HG03565 (cell line): ENCODE results near the gene ATP8A2.

Experiments
- ATAC-seq: cut with Tn5 transposase; IDR thresholded peaks from one replicate; pipeline ENCODE4 v1.9.1; 2021; ENCODE audit warnings: mild to moderate bottlenecking, moderate library complexity; ENCODE audit not compliant: unreplicated experiment

ATP8A2 gene

DNA sequence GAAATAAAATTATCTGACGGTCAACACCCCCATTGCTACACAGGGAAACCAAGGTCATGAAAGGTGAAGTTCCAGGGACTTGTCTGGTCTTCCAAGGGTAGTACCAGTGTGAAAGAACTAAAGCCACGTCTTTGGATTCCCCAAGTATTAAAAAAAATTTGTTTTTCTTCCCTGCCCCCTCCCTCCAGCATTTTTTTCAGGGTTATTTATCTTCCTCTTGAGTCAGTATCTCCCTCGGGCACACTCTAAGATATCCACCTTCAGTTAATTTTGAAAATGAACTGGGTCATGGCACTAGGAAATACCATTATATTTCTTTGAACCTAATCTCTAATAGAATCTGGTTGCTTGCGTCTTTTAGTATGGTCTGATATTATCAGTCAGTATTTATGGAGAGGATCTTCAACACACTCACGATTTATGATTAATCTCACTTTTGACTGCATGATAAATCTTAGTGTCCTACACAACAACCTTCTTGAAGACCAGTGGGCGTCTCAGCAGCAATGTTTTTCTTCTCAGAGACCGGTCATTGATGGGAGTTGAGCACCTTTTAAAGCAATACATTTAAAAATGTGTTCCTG, 9.1 kb downstream of the ATP8A2 start:
- no peak for ATAC-seq

DNA sequence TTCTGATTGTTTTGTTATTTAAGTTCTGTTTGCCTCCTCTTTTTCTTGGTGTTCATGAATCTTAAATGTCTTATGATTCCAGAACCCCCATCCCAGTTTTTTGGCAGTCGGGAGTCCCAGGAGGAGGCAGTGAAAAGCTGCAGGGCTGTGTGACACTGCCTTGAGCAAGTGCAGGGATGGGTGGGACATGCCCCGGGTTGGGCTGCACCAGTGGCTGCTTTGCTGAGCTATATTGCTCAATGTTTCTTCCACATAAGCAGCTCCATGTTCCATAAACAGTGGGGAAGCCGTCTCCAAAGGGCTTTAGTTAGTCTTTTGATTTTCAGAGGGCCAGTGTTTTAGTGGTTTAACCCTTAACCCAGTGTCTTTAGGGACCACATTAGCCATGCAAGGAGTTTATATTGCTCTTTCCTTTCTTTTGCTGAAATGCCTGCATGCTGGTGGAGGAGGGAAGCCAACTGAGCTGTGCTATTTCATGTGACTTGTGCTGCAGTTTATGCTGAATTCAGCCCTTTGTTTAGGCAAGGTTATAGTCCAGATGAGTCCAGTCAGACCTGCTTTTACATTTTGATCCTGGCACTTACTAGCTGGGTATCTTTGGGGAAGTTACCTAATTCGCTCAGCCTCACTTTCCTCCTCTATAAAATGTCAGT, 13.1 kb downstream of the ATP8A2 start:
- no peak for ATAC-seq

DNA sequence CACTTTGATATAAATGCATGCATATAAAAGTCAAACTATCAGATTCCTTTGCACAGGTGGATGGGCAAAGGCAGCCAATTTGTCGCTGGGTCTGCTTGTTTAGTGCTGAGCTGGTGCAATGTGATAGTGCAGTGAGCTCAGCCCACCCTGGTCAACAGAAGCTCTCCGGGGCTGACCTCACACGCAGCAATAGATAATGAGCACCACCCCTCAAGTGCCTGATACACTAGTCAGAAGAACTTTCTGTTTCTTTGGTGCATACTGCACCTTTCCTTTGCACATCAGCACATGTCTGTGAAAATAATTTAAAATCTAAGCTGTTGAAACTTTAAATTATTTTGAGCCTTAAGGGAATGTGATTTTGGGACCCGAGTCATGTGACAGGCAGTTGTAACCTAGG, 20.2 kb downstream of the ATP8A2 start:
- no peak for ATAC-seq

DNA sequence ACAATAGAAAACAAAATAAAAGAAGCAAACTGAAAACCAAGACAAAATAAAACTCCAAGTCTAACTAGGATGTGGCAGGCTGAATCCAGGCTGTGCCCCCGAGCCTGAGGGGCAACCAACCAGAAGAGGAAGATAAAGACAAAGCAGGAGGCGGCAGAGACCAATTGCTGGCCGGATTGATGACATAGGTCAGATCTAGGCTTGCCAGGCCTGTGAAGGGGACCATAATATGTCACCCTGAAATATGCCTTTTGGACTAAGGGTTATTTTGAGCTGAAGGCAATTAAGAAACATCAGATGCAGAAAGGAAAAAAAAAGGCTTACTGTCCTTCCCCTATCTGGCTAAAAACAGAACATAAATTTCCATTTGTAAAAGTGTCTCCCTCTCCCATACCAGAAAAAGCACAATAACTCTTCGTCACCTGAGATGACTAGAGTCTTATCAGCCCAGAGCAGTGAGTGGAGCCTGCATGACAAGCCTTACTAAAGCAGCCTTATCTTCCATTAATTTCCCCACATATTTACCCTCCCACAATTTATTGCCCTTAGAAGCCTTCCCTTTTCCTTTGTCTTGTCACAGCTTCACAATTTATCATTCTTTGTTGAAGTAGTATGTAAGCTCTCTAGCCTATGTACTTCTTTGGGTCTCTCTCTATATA, 22.8 kb downstream of the ATP8A2 start:
- ATAC-seq, result no peak

GRCh38 chr13:25397763-25398162, 26.0 kb downstream of the ATP8A2 start:
- no peak for ATAC-seq

DNA sequence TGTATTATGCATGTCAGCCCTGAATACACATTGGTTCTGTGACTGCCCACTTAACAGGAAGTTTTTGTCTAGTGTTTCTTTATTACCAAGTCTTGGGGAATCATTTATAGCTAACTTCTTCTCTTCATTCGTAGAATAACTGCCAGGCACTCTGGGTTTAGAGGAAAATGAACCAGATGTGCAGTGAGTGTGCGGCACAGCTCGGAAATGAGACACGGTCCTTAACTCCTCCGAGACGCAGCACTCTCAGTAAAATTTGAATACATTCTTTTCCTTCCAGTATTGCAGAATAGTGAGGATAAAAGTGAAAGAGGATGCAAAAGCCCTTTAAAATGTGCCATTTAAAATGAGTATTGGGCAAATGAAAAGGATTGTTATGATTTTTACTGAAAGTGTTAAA, 29.2 kb downstream of the ATP8A2 start:
- no peak for ATAC-seq

- no peak for ATAC-seq
Observed at GRCh38 chr13:25401958-25402357, 30.2 kb downstream of the ATP8A2 start.

- no peak for ATAC-seq
Observed at GRCh38 chr13:25406377-25406776, 34.6 kb downstream of the ATP8A2 start.

DNA sequence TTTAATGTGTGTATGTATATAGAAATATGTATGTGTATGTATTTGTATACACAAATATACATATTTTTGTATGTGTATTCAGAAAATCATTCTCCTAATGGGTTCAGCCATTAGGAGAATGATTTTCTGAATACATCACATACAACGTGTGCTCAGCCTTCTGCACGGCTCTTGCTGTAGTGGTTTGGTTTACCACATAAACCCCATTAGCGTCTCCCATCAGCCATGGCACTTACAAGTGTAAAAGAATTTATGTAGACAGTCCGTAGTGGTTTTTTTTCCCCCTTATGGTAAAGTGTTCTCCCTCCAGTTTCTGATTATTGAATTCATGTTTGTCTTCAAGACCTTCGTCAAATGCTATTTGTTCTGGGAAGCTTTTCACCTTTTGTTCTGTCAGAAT, 38.2 kb downstream of the ATP8A2 start:
- ATAC-seq, result no peak

- ATAC-seq, result no peak
Observed at GRCh38 chr13:25415241-25415640, 43.5 kb downstream of the ATP8A2 start.

GRCh38 chr13:25417535-25417934, 45.8 kb downstream of the ATP8A2 start:
- no peak for ATAC-seq

DNA sequence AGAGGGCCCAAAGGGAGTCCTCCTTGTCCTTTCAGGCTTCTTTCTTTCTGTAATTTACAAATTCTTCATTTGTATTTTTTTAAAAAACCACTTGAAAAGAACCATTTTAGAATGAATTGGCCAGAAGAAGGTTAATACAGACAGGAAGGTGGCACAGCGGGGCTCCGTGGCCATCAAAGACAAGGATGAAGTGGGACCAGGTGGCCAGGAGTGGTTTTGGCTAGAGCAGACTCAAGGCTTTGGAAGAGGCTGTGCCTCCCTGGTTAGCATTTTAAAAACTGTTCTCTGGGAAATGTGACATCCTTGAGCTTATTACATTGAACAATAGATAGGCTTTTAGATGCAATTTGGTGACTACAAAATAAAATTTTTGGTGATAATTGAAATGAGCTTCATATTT, 48.4 kb downstream of the ATP8A2 start:
- no peak for ATAC-seq

- no peak for ATAC-seq
Observed at GRCh38 chr13:25421612-25422011, 49.8 kb downstream of the ATP8A2 start.

DNA sequence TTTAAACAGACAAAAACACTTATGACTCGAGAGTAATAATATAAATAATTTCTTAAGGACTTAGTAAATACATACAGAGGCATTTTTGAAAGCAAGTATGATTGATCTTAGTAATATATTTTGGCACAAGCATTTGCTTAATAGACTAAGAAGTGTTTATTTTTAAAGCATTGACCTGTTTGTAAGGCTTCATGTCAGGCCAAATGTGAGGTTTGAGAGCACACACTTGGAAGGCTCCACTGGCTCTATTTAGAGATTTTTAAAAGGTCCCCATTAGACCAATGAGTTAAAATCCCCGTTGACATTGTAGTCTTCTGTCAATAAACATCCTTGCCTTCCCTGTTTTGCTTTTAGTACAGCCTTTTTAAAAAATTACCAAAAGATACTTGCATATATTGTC, 50.4 kb downstream of the ATP8A2 start:
- ATAC-seq, result no peak

DNA sequence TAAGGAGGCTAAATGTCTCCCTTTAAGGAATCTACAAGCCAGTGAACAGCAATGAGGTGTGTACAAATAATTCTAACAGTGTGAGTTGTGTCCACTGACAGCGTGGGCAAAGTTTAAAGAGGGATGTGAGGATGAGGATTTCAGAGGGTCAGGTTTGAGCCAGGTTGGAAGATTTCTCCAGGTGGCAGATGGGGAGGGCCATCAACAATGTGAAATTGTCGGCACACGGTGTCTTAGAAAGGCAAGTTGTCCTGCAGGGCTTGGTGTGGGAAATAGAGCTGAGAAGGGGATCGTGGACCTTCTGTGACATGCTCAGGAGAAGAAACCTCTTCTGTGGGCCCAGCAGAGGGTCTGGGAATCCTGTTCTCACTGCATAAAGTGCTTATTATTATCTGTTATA, 52.1 kb downstream of the ATP8A2 start:
- no peak for ATAC-seq

DNA sequence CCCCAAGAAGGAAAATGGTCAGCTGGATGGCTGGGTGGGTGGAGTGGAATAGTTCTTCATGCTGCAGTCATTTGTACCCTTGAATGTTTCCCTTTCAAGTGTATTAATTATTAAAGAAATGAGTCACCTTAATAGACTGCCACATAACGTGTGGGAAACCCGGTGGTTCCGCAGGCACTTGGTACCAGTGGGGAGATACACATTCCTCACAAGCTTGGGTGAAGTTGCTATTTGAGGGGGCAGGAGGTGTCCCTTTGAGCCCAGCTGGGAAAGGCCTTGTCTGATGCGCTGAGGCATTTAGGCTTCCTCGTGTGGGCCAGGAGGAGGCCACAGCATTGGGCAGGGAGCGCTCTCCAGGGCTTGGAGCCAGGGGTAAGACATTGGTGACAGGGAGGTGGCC, 57.7 kb downstream of the ATP8A2 start:
- ATAC-seq, result no peak

DNA sequence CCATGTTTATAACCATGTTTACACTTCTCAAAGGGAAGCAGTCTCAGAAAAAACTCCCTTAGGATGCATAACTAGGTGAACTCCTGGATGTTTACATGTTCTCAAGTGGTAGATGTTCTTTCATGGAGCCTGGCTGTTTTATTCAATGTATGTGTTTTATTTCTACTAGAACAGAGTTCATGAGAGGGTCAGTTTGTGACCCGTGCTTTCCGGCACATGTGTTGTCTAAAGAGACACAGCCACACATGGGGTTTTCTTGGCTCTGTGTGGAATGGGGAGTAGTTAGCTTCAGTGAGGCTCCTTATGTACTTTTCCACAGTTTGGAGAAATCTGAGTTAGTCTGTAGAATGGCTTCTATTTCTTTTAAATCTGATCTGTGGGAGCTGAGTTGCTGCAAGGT, 60.9 kb downstream of the ATP8A2 start:
- ATAC-seq, result no peak

GRCh38 chr13:25440061-25440460, 68.3 kb downstream of the ATP8A2 start:
- ATAC-seq, result no peak

GRCh38 chr13:25446261-25446660, 74.5 kb downstream of the ATP8A2 start:
- no peak for ATAC-seq

DNA sequence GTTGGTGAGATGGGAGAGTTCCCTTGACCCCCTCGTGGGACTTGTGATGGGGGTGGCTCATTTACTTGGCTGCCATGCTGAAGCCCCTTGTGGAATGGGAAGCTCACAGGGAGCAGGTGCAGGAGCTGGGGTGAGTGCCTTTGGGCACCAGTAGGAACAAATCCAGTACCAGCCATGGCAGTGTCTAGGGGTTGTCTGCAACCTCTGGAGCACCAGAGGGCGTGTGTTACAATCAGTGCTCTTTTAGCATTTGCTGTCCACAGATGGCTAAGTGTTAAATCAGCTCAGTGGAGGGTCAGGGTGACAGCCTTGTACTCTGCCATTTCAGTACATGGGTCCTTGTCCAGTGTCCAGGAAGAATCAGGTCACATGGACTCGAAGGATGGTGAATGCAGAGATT, 75.6 kb downstream of the ATP8A2 start:
- no peak for ATAC-seq

DNA sequence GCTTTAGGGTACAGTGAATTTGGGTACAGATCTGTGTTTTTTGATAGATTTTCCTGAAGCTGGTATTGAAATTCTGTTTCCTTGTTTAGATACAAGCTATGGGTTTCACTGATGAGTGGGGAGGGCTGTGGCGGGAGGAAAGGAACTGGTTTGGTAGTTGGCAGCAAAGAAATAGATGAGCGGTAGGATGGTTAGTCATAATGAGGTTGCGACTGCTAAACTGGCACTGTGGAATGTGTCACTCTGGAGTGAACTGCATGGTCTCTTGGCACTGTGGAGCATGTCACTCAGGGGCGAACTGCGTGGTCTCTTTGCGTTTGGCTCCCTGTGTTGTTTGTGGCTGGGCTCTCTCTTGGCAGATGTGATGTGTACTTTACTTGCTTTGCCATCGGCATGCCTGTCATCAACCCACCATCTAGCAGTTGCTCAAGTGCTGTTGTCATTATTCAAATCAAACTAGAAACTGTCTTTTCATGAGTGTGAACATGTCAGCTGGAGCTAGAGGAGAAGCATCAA, 82.1 kb downstream of the ATP8A2 start:
- no peak for ATAC-seq

GRCh38 chr13:25455146-25455545, 83.4 kb downstream of the ATP8A2 start:
- ATAC-seq, result no peak
